Measurements from ENCODE around the gene MBD6.

MBD6 gene

DNA sequence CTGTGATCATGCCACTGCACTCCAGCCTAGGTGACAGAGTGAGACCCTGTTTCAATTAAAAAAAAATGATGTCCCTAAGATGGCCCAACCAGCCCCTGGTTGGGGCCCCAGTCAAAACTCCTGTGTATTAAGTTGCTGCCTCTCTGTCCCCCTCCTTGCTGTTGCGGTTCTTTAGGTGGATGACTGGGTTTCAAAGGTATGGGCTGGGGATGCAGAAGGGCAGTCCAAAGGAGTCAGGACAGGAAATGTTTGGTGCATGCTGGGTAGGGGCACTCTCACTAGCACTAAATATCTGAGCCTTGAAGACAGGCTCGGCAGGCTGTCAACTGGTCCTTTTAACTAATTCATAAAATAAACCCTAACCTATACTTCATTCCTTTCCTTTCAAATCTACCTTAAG lies 56.4 kb downstream of the MBD6 start:
- no peak for DNase-seq
